Hematopoietic multipotent progenitor cell treated with erythropoietin and hydrocortisone succinate and interleukin-3 and kit ligand, for 6 days (in vitro differentiated cells): ENCODE measurements around the gene SMARCA4.

Experiments
- DNase-seq: peaks from one replicate; pipeline ENCODE4 v3.0.0-alpha.2; 2015

Gene SMARCA4

DNA sequence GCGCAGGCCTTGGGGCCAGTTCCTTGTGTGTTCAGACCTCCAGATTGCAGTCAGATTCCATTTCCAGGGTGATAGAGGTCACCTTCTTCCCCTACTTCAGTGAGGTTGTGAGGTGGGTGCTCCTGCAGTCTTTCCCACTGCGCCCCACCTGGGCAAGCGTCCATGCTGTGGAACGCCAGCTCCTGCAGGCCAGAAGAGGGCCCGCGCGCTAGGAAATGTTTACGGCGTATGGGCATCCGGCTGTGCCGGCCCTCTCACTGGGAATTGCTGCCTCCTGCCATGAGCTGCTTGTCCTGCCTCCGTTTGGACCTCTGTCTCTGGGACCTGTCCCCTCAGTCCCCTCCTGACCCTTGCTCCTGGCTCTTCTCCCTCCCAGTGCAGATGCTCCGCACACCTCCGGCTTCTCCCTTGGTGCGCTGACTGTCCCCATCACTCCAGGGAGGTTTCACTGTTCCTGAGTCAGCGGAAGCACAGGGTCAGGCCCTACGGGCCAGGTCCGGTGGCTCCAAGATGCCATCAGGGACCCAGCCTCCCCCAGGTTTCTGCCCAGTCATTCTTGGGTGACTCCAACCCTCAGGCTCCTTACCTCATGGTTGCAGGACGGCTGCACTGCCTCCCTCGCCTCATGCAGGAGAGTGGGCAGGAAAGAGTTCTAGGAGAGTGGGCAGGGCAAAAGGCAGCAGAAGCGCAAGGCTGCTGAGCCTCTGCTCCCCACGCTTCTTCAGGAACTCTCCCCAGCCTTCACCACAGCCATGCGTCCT is 56.6 kb downstream of the SMARCA4 start:
- DNase-seq, result no peak

DNA sequence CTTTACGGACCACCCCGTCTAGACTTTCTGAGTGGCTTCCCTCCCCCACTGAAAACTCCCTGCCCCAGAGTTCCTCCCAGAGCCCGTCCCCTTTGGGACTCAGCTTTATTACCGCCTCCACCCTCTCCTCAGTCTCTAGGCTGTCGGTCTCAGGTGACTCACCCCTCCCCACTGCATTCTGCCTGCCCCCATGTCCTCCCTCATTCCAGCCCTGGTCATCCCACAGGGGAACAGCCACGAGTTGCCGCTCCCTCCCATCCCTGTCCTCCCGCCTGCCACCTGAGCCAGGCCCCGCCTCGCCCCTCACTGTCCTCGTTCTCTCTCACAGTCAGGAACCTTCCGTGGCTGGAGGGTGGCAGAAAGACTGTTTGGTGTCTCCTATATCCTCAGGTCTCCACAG is 57.3 kb downstream of the SMARCA4 start:
- no peak for DNase-seq

DNA sequence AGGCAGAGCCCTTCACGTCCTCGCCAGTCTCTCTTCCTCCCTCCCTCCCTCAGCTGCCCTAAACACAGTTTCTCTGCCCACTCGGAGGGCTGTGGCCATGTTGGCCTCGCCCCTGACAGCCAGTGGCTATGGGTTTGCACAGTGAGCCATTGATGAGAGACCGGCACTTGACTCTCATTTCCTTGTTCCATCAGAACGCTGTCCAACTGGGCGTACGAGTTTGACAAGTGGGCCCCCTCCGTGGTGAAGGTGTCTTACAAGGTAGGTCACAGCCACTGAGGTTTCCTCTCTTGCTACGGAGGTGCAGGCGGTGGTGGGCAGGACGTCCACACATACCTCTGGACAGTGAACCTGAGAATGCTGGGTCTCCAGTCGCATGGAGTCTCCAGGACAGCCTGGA is 57.9 kb downstream of the SMARCA4 start:
- DNase-seq, result no peak

DNA sequence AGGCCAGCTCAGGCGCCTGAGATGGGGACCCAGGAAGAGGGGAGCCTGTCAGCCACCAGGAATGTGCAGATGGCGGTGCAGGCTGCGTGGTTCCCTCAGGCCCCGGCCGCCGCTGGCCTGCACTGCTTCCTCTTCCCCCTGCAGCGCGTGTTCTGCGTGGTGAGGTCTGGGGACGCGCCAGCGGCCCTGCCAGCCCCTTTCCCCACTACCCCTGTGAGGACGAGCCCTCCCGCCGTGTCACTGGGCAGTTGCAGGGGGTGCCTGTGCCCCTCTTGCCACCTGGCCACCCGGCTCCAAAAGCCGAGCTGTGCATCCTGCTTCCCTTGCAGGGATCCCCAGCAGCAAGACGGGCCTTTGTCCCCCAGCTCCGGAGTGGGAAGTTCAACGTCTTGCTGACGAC is 58.4 kb downstream of the SMARCA4 start:
- no peak for DNase-seq

DNA sequence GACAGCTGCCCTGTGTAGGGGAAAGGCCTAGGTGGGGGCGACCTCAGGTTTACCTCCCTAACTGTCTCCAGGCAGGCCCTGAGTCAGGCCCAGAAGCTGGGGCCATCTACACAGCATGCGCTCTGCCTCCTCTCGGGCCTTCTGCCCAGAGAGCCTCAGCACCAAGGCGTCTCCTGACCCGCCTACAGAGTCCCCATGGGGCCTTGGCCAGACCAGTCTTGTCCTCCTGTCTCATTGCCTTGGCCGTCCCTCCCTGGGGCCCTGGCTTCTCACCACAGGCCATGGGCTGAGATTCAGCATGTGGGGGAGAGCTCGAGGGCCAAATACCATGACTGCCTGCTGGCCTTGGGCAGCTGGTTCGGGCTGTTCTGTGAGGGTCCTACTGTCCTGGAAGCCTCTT is 59.0 kb downstream of the SMARCA4 start:
- no peak for DNase-seq

DNA sequence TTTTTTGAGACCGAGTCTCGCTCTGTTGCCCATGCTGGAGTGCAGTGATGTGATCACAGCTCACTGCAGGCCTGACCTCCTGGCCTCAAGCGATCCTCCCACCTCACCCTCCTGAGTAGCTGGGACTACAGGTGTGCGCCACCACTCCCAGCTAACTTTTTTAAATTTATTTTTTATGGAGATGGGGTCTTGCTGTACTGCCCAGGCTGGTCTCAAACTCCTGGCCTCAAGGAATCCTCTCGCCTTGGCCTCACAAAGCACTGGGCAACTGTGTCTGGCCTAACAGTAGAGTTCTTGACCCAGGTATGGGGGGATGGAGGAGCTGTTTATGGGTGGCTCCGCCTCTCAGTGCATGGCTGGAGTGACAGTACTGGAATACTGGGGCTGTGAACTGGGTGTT is 59.6 kb downstream of the SMARCA4 start:
- no peak for DNase-seq

DNA sequence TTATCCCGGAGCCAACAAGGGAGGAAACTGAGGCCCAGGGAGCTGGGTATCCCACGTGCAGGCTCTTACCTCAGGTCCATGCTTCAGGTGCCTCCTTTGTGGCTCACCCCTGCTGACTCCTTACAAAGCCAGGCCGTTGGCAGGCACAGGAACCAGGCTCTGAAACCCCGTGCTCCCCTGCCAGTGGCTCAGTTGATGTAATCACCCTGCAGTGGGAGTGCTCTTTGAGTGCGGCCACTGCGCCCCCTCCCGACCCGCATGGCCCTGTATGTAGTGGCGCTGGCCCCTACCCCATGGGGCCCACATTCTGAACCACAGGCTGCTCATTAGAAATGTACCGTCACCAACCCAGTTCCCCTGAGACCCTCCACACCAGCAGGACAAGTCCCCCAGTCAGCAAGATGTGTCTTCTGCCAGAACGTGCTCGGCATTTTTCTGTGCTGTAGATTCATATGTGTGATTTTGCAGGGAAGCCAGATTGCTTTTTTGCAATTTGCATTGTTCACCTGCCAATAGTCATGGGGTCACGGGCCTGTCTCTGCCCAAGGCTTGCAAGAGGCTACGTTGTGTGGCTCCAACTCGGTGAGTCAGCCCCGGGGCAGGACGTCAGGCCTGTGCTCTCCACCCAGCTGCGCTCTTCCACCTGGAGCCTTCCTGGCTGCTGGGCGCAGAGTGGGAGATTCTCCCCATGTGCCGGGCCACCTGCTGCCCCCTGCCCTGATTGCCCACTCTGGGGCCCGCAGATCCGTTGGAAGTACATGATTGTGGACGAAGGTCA is 60.3 kb downstream of the SMARCA4 start:
- DNase-seq, result no peak

DNA sequence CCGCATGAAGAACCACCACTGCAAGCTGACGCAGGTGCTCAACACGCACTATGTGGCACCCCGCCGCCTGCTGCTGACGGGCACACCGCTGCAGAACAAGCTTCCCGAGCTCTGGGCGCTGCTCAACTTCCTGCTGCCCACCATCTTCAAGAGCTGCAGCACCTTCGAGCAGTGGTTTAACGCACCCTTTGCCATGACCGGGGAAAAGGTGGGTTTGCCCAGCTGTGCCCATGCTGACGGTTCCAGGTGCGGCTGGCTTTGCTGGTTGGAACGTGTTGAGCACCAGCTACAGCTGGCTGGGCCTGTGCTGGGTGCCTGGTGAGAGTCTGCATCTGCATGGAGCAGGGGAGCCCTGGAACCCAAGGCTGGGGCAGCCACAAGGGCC is 60.9 kb downstream of the SMARCA4 start:
- no peak for DNase-seq

DNA sequence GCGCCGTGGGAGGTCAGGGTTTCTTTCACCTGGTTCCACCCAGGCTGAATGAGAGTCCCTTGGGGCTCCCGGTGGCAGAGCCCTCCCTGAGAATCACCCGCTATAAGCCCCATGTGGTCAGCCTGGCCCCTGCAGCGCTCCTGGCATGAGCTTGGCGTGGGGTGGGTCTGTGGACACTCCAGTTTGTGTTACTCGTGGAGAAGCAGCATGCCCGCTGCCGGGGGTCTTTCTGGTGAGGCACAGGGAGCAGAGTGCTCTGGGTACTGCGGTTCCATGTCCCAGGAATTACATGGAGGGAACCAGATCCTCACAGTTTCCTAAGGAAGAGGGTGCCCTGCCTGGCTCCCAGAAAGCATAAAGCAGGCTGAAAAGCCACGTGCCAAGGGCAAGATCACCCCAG is 62.2 kb downstream of the SMARCA4 start:
- DNase-seq, result no peak

DNA sequence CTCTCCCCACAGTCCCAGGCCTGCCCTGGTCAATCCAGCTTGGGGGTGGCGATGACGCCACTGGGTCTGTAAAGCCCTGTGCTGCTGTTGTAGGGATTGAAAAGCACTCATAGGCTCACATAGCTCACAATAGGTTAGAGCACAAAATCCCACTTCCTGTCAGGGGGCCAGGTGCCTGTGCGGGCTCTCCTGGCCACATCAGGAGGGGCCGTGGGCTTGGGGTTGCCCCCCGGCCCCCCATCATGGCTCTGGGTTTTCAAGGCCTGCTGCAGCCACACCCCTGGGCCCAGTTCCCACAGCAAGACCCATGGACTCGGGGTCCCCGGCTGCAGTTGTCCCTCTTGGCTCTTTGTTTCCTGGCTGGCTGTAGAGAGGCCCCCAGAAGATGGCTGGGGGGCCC is 62.9 kb downstream of the SMARCA4 start:
- no peak for DNase-seq

DNA sequence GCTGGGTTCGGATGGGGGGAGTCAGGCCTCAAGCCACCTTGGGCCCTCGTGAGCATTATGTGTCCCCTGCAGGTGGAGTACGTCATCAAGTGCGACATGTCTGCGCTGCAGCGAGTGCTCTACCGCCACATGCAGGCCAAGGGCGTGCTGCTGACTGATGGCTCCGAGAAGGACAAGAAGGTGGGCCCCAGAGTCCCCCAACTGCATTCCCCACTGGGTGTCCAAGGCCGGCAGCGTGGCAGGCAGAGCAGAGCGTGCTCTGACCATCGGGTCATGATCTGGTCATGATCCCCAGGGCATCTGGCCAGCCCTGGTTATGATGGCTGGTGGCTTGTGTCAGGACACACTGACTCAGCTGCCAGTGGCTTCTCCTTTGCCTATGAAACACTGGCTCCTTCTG is 63.4 kb downstream of the SMARCA4 start:
- DNase-seq, result no peak

DNA sequence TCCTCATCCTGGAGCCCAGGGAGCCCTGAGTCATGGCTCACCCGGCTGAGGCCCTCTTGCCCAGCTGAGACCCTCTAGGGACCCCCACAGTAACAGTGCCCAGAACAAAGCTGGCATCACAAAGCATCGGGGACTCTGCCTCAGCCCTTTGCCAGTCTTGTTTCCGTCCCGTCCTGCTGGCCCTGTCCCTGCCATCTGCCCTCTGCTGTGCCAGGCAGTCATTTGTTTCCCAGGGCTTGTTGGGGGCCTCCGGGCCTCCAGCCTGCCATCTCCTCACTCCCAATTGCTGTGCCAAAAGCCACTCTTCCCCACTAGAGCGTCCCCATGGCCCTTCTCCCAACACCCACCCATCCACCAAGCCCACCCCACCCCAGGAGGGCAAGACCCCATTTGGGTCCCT is 64.2 kb downstream of the SMARCA4 start:
- no peak for DNase-seq

DNA sequence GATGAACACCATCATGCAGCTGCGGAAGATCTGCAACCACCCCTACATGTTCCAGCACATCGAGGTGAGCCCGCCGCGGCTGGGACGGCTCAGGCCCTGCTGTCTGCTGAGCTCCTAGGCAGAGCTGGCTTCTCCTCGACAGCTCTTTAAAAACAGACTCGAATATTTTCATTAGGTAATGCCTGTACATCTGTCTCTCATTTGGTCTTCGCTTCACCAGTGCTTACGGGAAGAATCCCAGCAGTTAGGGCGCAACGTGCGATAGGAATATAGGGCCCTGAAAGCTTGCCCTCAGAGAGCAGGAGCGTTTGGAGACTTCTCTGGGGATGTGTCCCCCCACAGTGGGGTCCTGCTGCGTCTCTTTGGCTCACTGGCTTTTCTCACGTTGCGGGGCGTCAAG is 64.6 kb downstream of the SMARCA4 start:
- no peak for DNase-seq

DNA sequence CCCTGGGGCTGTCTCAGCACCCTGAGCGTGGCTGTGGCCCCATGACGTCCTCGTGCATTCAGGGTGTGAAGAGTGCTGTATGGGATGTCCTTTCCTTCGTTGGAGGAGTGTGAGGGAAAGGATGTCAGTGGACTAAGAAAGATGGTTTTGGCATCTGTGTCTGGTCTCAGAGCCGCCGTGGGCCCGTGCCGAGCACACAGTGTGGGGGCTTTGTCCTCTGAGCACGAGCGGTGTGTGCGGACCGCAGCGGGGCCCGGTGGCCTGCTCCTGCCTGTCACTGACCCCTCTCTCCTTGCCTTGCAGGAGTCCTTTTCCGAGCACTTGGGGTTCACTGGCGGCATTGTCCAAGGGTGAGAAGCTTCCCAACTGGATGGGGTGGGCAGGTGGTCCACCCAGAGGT is 65.2 kb downstream of the SMARCA4 start:
- no peak for DNase-seq

DNA sequence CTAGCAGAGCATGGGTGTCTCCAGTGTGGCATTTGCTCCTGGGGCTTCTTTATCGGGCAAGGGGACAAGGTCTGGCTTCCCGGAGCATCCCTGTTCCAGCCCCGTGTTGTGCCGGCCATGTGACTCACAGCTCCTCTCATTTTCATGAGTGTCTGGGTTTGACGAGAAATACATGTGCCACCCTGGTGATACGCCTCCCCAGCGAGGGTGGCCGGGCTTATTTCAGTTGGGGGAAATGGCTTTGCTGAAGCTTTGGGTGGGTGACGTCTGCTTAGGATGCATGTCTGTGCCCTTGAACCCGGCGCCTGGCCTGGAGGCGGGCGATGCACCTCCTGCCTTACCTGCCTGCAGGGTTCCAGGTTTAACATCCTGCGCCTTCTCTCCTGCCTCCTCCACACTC is 66.6 kb downstream of the SMARCA4 start:
- DNase-seq, result no peak

DNA sequence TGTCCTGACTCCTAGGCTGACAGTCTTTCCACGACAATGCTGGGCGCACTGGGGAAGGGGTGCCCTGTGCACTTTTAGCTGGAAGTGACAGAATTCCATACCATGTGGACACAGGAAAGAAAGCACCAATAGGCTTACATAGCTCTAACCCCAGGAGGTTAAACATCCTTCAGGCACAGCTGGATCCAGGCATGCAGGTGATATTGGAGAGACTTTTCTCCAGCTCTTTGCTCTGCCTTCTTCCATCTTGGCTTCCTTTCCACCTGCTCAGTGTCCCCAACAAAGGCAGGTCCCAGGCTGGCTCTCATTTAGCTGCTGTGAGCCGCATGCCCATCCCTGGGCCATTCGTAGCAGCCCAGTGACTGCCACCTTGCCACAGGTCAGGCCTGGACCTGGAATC is 67.3 kb downstream of the SMARCA4 start:
- no peak for DNase-seq

DNA sequence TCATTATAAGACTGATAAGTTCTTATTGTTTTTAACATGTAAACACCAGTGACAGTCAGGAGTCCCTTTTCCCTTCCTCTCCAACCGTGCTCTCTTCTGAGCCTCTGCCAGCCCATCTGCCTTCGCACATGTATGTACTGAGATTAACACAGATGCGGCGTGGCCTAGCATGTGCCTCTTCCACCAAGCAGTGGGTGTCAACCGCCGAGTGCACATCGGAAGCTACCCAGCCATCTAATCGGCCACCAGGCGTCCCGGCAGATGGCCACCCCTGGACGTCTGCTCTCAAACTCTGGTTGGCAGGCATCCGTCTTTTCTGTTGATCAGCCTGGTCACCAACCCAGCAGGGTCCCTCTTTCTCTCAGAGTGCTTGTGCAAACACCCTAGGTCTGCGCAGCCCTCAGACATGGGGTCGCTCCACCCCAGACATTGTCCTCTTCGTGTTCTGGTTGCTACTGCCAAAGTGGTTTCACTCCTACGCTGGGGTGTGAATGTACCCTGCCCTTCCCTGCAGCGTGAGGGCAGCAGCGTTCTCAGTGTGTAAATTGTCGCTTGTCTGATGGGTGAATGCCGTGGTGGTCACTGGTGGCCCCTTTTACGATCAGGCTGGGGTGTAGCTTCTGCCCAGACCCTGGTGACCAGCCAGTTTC is 70.7 kb downstream of the SMARCA4 start:
- no peak for DNase-seq

DNA sequence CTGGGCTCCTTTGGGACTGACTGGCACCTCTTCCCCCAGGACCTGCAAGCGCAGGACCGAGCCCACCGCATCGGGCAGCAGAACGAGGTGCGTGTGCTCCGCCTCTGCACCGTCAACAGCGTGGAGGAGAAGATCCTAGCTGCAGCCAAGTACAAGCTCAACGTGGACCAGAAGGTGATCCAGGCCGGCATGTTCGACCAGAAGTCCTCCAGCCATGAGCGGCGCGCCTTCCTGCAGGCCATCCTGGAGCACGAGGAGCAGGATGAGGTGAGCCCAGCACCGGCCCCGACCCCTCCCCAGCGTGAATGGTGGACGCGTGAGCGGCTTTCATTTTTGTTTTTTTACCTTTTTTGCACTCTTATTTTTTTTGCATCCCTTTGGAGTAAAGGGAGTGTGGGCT is 72.4 kb downstream of the SMARCA4 start:
- DNase-seq, result no peak

DNA sequence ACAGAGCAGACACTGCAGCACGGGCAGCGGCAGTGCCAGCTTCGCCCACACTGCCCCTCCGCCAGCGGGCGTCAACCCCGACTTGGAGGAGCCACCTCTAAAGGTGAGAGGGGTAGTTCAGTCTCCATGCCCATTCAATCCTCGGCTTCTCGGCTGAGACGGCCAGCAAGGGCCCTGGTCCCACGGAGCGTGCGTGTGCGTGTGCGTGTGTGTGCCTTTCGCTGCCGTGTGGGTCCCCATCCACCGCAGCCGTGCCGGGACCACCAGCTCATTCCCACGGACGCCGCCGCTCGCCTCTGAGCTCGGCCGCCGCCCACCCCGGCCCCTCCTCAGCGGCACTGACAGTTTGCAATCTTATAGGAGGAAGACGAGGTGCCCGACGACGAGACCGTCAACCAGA is 72.9 kb downstream of the SMARCA4 start:
- DNase-seq, result no peak

DNA sequence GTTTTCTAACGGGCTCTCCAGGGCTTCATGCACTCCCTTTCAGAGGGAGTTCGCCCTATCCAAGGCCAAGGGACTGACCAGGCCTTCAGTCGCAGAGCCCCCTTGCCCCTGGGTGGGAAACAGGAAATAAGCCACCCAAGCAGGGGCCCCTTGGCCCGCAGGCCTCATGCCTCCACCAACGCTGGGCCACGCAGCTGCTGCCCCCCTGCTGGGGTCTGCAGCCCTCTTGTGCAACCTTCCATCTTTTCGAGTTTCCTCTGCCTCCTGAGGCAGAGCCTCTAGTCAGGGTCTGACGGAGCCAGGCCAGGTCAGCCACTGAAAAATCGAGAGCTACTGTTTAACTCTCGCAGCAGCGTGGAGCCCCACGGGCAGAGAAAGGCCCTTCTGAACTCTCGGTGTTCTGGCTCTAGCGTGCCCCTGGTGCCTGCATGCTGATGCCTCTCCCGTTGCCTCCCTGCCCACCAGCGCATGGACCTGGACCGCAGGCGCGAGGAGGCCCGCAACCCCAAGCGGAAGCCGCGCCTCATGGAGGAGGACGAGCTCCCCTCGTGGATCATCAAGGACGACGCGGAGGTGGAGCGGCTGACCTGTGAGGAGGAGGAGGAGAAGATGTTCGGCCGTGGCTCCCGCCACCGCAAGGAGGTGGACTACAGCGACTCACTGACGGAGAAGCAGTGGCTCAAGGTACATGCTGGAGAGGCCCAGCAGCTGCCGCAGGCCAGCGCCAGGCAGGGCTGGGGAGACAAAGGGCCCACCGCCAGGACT is 73.8 kb downstream of the SMARCA4 start:
- DNase-seq, result no peak

DNA sequence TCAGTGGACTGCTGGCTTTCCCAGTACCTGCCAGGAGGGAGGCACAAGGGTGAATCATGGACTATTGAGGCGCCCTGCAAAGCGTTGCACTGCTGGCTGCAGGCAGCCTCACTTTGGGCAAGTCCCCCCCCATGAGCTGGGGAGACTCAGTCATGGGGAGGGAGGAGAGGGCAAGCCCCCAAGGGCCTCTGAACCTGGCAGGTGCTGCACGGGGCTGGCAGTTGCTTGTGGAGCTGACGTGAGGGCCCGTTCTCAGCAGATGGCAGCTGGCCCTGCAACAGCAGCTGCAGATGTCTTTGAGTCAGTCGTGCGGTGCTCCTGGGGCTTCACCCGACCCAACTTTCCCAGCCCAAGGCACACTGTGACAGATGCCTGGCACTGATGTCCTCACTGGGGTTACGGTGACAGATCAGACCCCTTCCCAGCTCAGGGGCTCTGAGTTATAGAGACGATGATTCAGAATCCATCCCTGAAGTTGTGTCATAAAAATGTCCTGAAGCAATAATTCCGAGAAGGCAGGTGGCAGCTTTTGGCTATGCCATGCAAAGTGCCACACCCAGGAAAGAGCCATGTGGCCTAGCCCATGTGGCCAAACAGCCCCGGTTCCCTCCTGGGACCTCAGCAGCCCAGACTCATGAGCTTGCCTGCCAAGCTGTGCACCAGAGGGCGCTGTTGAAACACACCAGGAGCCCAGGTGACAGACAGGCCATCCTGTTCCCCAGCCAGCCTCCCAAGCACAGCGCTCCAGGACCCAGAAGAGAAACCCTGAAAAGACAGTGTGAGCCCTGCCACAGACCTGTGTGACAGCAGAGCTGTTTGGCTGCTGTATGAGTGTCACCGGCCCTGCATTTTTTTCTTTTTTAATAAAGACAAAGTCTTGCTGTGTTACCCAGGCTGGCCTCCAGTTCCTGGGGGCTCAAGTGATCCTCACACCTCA is 74.9 kb downstream of the SMARCA4 start:
- peak; percentile 97 for DNase-seq

DNA sequence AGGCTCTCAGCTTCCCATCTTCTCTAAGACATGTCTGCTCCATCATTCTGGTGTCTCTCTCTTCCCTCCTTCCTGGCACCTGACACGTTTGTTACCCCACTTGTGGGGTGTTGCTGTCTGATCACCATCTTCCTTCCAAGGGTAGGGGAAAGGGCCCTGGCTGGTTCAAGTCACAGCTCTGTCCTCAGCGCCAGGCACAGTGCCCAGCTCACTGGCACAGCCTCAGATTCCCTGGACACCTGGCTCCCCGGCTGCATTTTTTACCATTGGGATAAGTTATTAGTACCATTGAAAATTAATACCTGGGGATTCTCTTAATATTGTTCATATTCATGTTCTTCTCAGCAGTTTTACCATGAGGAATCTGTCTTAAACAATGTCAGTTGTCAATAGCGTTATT is 77.7 kb downstream of the SMARCA4 start:
- DNase-seq, result no peak
